HG03342 (cell line): ENCODE results near the gene NEK4.

ENCODE experiments used
- ATAC-seq: cut with Tn5 transposase; IDR thresholded peaks from one replicate; pipeline ENCODE4 v1.9.1; 2021; ENCODE audit warnings: mild to moderate bottlenecking, moderate library complexity; ENCODE audit not compliant: unreplicated experiment

Gene NEK4

DNA sequence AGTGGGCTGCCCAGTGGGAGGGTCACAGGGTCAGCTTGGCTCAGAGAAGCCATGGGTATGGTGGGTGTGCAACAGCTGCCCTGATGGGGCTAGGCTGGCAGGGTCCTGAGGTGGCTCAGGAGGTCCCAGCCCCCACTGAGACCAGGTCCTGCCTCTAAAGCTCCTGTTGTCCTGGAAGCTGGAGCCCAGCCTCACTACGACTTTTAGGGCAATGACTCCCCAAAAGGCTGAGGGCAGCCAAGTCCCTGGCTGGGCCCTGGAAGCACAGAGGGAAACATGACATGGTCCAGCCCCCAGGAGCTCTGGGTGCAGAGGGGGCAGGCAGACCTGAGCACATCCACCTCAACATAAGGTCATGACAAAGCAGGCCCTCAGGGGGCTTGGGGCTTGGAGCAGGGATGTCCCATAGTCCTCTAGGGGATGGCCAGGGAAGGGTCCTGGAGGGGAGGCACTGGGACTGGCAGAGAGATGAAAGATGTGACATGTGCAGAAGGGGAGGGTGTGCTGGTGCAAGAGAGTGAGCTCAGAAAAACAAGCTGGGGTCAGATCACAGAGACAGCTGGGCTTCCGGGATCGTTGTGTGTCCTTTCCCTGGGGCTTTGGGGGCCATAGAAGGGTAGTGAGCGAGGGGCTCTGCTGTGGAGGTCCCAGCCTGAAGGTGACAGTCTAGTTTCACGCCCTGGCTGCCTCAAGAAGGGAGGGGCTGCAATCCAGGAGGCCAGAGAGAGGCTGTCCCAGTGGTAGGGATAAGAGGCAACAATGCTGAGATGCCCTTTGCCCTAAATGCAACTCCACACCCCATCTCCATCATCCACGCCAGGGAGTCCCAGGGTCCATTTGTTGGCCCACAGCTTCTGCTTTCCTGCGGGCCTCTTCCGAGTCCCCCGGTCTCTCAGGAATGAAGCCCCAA is 23.2 kb upstream of the NEK4 start:
- no peak for ATAC-seq

DNA sequence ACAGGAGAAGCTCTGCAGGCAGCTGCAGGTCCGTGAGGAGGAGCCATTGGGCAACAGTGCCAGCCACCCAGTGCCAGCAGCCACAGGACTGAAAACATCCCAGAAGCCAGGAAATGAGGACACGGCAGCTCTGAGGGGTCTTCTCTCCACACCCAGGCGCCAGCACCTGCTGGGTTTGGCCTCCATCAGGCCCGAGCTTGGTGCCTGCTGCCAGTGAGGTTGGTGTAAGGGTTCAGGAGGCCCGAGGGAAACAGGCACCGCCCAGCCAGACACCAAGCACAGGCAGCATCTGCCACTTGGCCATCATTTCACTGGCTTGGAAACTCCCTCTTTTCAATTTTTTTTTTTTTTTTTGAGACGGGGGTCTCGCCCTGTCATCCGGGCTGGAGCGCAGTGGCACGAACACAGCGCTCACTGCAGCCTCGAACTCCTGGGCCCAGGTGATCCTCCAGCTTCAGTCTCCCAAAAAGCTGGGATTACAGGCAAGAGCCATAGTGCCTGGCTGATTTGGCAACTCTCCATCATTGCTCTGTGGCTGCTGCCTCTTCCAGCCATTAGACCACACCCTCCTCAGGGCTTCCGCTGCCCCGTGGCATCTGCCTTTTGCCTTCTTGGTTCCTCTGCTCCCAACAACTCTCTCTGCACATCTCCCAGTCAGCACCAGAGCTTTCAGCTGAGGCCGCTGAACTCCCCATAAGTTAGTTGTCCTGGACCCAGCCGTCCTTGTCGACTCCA is 22.4 kb upstream of the NEK4 start:
- no peak for ATAC-seq

DNA sequence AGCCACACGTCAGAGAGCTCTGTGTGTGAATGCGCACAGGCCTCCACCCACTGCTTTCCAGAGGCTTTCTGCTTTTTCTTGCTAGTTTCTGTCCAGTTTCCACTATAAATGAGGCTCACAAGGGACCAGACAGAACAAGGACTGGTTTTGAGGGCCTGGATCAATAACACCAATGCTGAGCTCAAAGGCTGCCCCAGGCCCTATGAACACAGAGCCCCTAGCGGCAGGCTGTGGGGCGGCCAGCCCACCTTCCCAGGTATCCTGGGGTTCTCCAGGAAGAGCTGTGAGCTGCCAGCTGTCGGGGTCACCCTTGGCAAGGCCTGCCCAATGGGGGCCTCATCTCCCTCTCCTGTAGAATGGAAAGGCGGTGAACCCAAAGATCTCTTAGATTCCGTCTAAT is 21.7 kb upstream of the NEK4 start:
- no peak for ATAC-seq

DNA sequence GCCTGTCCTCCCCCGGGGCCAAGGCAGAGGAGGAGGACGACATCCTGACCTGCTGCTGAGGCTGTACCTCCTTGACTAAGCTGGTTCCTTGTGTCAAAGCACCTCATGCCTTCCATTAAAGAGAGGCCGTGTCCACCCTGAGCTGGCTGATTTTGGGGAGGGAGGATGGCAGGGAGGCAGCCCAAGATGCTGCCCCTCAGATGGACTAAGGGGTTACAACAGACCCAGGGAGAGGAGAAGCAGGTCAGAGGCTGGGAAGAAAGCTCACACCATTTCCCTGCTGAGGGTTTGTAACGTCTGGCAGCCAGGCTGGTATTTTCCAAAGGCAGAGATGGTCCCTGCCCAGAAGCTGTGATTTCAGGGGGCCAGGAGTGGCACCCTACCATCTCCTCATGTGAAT is 21.2 kb upstream of the NEK4 start:
- no peak for ATAC-seq

DNA sequence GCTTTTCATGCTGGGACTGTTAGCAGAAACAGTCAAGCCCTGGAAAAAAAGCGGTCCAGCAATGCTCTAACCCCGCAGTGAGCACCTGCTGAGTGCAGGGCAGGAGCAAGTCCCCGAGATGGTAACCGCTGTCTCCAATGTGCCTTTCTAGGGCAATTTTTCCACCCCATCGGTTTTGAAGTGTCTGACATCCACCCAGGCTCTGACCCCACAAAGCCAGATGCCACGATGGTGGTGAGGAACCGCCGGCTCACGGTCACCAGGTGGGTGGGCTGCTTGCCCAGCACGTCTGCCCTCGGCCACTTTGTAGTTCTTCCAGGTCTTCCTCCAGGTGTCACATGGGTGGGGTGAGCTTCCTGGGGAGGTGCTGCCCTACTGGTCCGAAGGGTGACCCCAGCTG is 20.6 kb upstream of the NEK4 start:
- ATAC-seq = no peak

DNA sequence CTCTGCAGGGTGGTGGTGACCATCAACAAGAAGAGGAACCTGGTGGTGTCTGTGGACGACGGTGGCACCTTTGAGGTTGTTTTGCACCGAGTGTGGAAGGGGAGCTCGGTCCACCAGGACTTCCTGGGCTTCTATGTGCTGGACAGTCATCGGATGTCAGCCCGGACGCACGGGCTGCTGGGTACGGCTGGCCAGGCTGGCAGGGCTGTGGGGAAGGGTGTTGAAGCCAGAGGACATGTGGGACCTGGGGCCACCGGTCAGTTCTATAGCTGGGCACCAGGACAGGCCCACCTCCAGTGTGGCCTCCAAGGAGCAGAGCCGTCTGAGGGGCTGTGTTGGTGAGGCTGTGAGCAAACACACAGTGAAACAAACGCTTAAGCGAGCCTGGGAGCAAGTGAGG is 20.0 kb upstream of the NEK4 start:
- ATAC-seq = no peak

DNA sequence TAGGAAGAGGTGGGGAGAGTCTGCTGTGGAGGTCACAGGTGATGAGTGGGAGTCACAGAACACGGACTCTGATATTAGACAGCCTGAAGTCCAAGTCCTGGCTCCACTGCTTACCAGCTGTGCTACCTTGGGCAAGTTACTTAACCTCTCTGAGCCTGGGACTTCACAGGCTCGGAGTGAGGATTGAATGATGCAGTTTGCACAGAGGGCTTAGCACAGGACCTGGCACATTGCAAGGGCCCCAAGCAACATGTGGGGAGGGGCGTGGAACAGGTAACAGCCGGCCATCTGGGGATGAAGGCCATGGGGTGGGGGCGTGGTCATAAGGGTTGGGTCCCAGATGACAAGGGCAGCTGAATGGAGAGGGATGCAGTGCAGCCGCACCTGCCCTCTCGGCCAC is 19.6 kb upstream of the NEK4 start:
- ATAC-seq = no peak

DNA sequence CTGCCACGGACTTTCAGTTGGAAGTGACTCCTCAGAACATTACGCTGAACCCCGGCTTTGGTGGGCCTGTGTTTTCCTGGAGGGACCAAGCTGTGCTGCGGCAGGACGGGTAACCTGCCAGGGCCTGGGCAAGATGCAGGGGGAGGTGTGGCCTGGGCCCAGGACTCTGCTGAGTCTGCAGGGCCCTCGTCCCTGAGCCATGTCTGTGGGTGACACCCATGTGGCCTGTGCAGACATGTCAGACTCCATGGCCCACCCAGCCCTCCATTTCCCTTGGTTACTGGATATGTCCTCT is 19.0 kb upstream of the NEK4 start:
- ATAC-seq = no peak

GRCh38 chr3:52788890-52789745 is 18.4 kb upstream of the NEK4 start:
- no peak for ATAC-seq

- no peak for ATAC-seq
Measured at GRCh38 chr3:52787672-52788625, 17.2 kb upstream of the NEK4 start.

GRCh38 chr3:52787246-52787645 is 16.5 kb upstream of the NEK4 start:
- ATAC-seq = no peak

DNA sequence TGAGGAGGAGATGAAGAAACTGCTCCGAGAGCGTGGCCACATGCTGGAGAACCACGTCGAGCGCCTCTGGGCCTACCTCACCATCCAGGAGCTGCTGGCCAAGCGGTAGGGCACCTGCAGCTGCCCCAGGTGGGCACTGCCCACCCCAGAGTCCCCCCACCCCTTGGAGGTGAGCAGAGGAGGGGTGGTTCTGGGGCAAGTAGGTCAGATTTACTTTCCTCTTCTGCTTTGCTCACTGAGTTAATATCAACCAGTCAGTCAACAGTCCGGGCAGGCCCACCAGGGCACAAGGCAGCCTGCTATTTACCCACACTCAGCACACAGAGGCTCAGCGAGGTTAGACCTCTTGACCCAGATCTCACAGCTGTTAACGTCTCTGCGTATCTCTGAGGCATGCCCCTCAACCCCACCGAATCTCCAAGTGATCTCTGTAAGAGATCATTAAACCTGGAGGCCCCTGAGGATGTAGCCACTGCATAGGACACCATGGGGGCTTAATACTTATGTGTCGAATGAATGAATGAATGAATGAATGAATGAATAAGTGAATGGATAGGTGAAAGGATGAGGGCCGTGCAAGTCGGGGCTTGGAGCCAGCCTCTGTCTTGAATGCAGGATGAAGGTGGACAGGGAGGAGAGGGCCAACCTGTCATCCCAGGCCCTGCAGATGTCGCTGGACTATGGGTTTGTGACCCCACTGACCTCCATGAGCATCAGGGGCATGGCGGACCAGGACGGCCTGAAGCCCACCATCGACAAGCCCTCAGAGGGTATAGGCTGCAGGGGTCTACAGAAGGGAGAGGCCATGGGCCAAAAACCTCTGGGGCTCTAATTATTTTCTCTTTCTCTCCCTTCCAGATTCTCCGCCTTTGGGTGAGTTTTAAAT is 15.8 kb upstream of the NEK4 start:
- no peak for ATAC-seq

GRCh38 chr3:52784931-52785590 is 14.3 kb upstream of the NEK4 start:
- no peak for ATAC-seq

DNA sequence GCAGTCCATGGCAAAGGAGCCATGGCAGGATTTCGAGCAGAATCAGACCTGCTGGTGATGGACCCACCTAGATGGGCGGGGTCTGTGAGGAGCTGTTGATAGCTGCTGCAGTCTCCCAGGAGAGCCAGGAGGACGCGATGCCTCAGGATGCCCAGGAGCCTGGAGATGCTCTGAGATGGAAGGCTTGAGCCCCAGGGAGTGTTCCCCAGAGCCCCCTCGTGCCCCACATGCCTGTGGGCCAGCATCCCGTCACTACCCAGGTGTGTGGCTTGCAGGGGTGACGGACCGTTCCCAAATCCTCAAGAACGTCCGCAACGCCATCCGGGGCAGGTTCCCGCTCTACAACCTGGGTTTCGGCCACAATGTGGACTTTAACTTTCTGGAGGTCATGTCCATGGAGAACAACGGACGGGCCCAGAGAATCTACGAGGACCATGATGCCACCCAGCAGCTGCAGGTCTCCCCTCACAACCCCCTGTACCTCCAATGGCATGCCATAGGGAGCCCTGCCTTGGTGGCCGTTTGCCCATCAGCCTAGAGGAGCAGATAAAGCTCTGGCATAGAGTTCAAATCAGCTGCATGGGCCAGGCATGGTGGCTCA is 13.4 kb upstream of the NEK4 start:
- no peak for ATAC-seq

DNA sequence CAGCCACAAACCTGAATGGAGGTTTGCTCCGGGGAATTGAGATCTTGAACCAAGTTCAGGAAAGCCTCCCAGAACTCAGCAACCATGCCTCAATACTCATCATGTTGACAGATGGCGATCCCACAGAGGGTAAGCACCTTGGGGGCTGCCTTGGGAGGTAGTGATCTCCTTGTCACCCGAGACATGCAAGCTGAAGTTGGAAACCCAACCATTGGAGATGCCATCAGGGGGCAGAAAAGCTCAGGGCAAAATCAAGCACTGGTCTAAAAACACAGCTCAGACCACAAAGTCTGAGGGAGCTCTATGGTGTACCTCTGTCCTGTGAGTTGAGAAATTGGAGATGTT is 12.4 kb upstream of the NEK4 start:
- ATAC-seq = no peak

- ATAC-seq = no peak
Measured at GRCh38 chr3:52782412-52783210, 11.9 kb upstream of the NEK4 start.

DNA sequence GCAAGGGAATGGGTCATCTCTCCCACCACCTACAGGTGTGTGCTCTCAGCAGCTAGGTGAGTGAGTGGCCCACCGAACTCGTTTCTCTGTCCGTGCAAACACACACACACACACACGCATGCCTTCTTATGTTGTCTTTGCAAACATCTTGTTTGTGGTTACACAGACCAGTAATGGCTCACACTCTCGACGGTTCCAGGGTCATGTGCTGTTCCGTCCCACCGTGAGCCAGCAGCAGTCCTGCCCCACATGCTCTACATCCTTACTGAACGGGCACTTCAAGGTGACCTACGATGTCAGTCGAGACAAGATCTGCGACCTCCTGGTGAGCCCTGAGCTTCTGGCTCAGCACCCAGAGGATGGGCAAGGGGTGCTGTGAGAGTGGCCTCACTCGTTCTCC is 11.0 kb upstream of the NEK4 start:
- no peak for ATAC-seq
